Body of pancreas (tissue), 4 donors: ENCODE measurements around the gene BICRAL.

Experiments
- POLR2A ChIP-seq, 3 donors: fragments of 450-650 bp; IDR thresholded peaks; one replicate each; pipeline ENCODE4 v1.6.1; 2016; ENCODE audit warnings: antibody characterized with exemption in 3 of 3, mild to moderate bottlenecking in 2 of 3
- TF ChIP-seq, protein P1 (sequence below), 7 experiments: fragments of 450-650 bp in 4 of 7; fragments of 200-600 bp in 3 of 7; sonication (generic) in 3 of 7; IDR thresholded peaks; one replicate each; pipeline ENCODE4 v1.5.1; 2016 to 2019; ENCODE audit warnings: antibody characterized with exemption in 7 of 7

DNA sequence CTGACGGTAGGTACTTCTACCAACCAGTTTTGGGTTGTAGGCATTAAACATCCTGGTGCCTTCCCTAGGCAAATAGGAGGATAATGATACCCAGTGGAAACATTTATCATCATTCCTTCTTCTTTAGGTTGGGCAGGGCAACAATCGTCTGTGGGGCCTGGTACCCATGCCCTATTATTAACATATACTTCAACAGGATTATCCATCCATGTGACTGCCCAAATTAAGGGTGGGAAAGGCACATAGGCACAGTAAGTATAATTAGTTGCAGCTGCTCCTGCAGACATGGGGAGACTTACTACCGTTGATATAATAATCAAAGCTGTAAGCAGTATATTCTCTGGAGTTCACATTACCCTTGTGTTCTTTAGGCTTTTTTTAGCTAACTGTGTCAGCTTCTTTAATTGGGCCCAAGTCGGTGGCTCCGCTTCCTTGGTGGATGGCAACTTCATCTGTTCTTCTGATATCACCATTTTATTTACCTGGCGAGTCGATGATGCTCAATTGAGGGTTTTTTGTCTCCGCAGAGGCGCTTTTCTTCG lies 114.4 kb downstream of the BICRAL start:
- no peak for TF ChIP-seq POLR2A (IDR thresholded peaks at IDR 0.05)
- TF ChIP-seq, protein P1, sequence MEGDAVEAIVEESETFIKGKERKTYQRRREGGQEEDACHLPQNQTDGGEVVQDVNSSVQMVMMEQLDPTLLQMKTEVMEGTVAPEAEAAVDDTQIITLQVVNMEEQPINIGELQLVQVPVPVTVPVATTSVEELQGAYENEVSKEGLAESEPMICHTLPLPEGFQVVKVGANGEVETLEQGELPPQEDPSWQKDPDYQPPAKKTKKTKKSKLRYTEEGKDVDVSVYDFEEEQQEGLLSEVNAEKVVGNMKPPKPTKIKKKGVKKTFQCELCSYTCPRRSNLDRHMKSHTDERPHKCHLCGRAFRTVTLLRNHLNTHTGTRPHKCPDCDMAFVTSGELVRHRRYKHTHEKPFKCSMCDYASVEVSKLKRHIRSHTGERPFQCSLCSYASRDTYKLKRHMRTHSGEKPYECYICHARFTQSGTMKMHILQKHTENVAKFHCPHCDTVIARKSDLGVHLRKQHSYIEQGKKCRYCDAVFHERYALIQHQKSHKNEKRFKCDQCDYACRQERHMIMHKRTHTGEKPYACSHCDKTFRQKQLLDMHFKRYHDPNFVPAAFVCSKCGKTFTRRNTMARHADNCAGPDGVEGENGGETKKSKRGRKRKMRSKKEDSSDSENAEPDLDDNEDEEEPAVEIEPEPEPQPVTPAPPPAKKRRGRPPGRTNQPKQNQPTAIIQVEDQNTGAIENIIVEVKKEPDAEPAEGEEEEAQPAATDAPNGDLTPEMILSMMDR (IDR thresholded peaks at IDR 0.05) = no peak
